H1 (cell line): ENCODE data around the gene CORO1C. TPM values are rescaled to one million over a fixed set of nuclear protein-coding genes. Genes with fewer than 3 reads are reported as not detected.

Experiments
- CTCF ChIA-PET: fragments of 300-600 bp; sonication (Branson Sonifier 250); formaldehyde crosslinking; loops from one replicate; lab custom pipeline; 2021; ENCODE audit not compliant: partially characterized antibody; lab: Charles Lee
- POLR2A ChIA-PET: fragments of 300-600 bp; sonication (Branson Sonifier 250); formaldehyde crosslinking; loops from one replicate; lab custom pipeline; 2021; ENCODE audit warnings: inconsistent platforms; ENCODE audit not compliant: partially characterized antibody; lab: Charles Lee
- DNase-seq, 2 experiments: peaks; one replicate each; pipeline versions ENCODE4 v3.0.0 to v3.0.0-alpha.2; 2010 to 2022; ENCODE audit warnings: low spot score in 2 of 2, low read depth in 1 of 2, mixed read lengths in 1 of 2
- FAIRE-seq: peaks from 2 replicates; lab custom pipeline; 2011; peaks lifted over from hg19 to GRCh38; lab: Jason Lieb, UNC
- H2AFZ ChIP-seq: 2 replicates; pipeline ENCODE4 v1.8.1; 2012; ENCODE audit warnings: low read length, inconsistent platforms
- H2AK5ac ChIP-seq: 2 replicates; pipeline ENCODE4 v1.6.1; 2013; ENCODE audit warnings: low read depth, low read length
- H2BK120ac ChIP-seq: replicated peaks from 2 replicates; pipeline ENCODE3; 2013; ENCODE audit warnings: low read depth, low read length, inconsistent platforms
- H2BK12ac ChIP-seq: 2 replicates; pipeline ENCODE4 v1.6.1; 2013; ENCODE audit warnings: low read depth, low read length
- H2BK15ac ChIP-seq: 2 replicates; pipeline ENCODE4 v1.6.1; 2013; ENCODE audit warnings: low read length
- H2BK20ac ChIP-seq: 2 replicates; pipeline ENCODE4 v1.6.1; 2013; ENCODE audit warnings: low read length
- H2BK5ac ChIP-seq: 2 replicates; pipeline ENCODE4 v1.6.1; 2013; ENCODE audit warnings: low read depth, low read length
- H3K14ac ChIP-seq: 2 replicates; pipeline ENCODE4 v1.6.1; 2013; ENCODE audit warnings: inconsistent platforms; ENCODE audit not compliant: insufficient read length
- H3K18ac ChIP-seq: 2 replicates; pipeline ENCODE4 v1.6.1; 2013; ENCODE audit warnings: low read length; ENCODE audit errors: extremely low read depth
- H3K23ac ChIP-seq: 2 replicates; pipeline ENCODE4 v1.6.1; 2013; ENCODE audit warnings: inconsistent platforms; ENCODE audit not compliant: insufficient read length
- H3K23me2 ChIP-seq: 2 replicates; pipeline ENCODE4 v1.6.1; 2013; ENCODE audit warnings: low read depth, low read length
- H3K27ac ChIP-seq: 2 replicates; pipeline ENCODE4 v1.6.1; 2011; ENCODE audit warnings: low read depth, low read length, inconsistent platforms
- H3K27me3 ChIP-seq, 4 experiments: replicated peaks in 1 of 4; 1 replicate in 1 of 4; 2 replicates in 3 of 4; pipeline versions ENCODE4 v1.6.1 to v1.8.1; 2011 to 2013; ENCODE audit warnings: low read length in 3 of 4, mild to moderate bottlenecking in 3 of 4, inconsistent platforms in 2 of 4, mixed read lengths in 2 of 4, moderate library complexity in 1 of 4; ENCODE audit not compliant: control insufficient read depth in 3 of 4, insufficient read depth in 3 of 4; ENCODE audit errors: extremely low read depth in 1 of 4
- H3K36me3 ChIP-seq, 4 experiments: 2 replicates each; pipeline versions ENCODE4 v1.6.1 to v1.8.1; 2011 to 2013; ENCODE audit warnings: mild to moderate bottlenecking in 4 of 4, low read length in 3 of 4, moderate library complexity in 2 of 4, control low read depth in 1 of 4, inconsistent platforms in 1 of 4; ENCODE audit not compliant: insufficient read depth in 4 of 4, control insufficient read depth in 2 of 4
- H3K4ac ChIP-seq: replicated peaks from 2 replicates; pipeline ENCODE3; 2013; ENCODE audit warnings: low read length, low read depth, mixed read lengths, inconsistent platforms; ENCODE audit not compliant: insufficient read length
- H3K4me1 ChIP-seq, 4 experiments: replicated peaks in 1 of 4; 1 replicate in 1 of 4; 2 replicates in 3 of 4; pipeline versions ENCODE4 v1.6.1 to v1.8.1; 2011 to 2013; ENCODE audit warnings: low read length in 3 of 4, inconsistent platforms in 2 of 4, mixed read lengths in 1 of 4; ENCODE audit not compliant: insufficient read depth in 4 of 4, control insufficient read depth in 3 of 4
- H3K4me2 ChIP-seq, 2 experiments: 2 replicates each; pipeline versions ENCODE4 v1.6.1 to v1.8.1; 2011 to 2013; ENCODE audit warnings: low read depth in 2 of 2, low read length in 2 of 2, control low read depth in 1 of 2, inconsistent platforms in 1 of 2, mild to moderate bottlenecking in 1 of 2; ENCODE audit not compliant: insufficient read depth in 1 of 2
- H3K4me3 ChIP-seq, 4 experiments: fragments of 200-600, 300-600 bp in 1 of 4; sonication (generic), shearing (Covaris generic), sonication (Bioruptor Twin) in 1 of 4; 2 replicates each; pipeline versions ENCODE4 v1.5.1 to v1.8.1; 2011 to 2016; ENCODE audit warnings: low read length in 4 of 4, low read depth in 3 of 4, control low read depth in 2 of 4, inconsistent platforms in 2 of 4, mild to moderate bottlenecking in 2 of 4, mixed read lengths in 1 of 4, moderate library complexity in 1 of 4; ENCODE audit not compliant: insufficient read depth in 2 of 4; ENCODE audit errors: extremely low read depth in 1 of 4
- H3K56ac ChIP-seq: replicated peaks from 2 replicates; pipeline ENCODE3; 2013; ENCODE audit warnings: low read depth, mild to moderate bottlenecking, mixed read lengths, low read length, inconsistent platforms; ENCODE audit not compliant: insufficient read length
- H3K79me1 ChIP-seq: 2 replicates; pipeline ENCODE4 v1.6.1; 2013; ENCODE audit warnings: low read depth, low read length, control low read depth
- H3K79me2 ChIP-seq, 2 experiments: 2 replicates each; pipeline versions ENCODE4 v1.6.1 to v1.8.1; 2012 to 2013; ENCODE audit warnings: low read length in 2 of 2, mild to moderate bottlenecking in 2 of 2, inconsistent platforms in 1 of 2; ENCODE audit not compliant: insufficient read depth in 2 of 2, control insufficient read depth in 1 of 2
- H3K9ac ChIP-seq, 4 experiments: replicated peaks in 1 of 4; 1 replicate in 1 of 4; 2 replicates in 3 of 4; pipeline versions ENCODE4 v1.6.1 to v1.8.1; 2011 to 2013; ENCODE audit warnings: low read depth in 3 of 4, low read length in 3 of 4, control low read depth in 2 of 4, mild to moderate bottlenecking in 2 of 4, moderate library complexity in 2 of 4, inconsistent platforms in 1 of 4; ENCODE audit errors: extremely low read depth in 1 of 4
- H3K9me3 ChIP-seq, 2 experiments: 2 replicates each; pipeline versions ENCODE4 v1.6.1 to v1.8.1; 2012 to 2013; ENCODE audit warnings: mild to moderate bottlenecking in 2 of 2, moderate library complexity in 2 of 2, control low read depth in 1 of 2, inconsistent platforms in 1 of 2, low read depth in 1 of 2, low read length in 1 of 2, mixed read lengths in 1 of 2; ENCODE audit not compliant: insufficient read depth in 2 of 2
- H4K20me1 ChIP-seq, 2 experiments: replicated peaks in 1 of 2; 2 replicates each; pipeline versions ENCODE3 to v1.8.1; 2011 to 2013; ENCODE audit warnings: inconsistent platforms in 2 of 2, low read length in 2 of 2, mild to moderate bottlenecking in 1 of 2; ENCODE audit not compliant: insufficient read depth in 2 of 2, control insufficient read depth in 1 of 2
- H4K5ac ChIP-seq: 2 replicates; pipeline ENCODE4 v1.6.1; 2013; ENCODE audit warnings: low read length, low read depth, mixed read lengths, inconsistent platforms; ENCODE audit not compliant: insufficient read length
- H4K8ac ChIP-seq: 2 replicates; pipeline ENCODE4 v1.8.0; 2013; ENCODE audit warnings: mild to moderate bottlenecking, moderate library complexity, low read length, inconsistent platforms; ENCODE audit not compliant: insufficient read depth; ENCODE audit errors: extremely low read depth
- H4K91ac ChIP-seq: replicated peaks from 2 replicates; pipeline ENCODE3; 2013; ENCODE audit warnings: low read length, mixed read lengths, inconsistent platforms; ENCODE audit not compliant: insufficient read length
- ATF2 ChIP-seq: IDR thresholded peaks from 2 replicates; pipeline ENCODE4 v1.6.1; 2012; ENCODE audit warnings: low read length, inconsistent platforms
- CBX8 ChIP-seq: fragments of 300-800, 300-1000 bp; sonication (generic); IDR thresholded peaks from 2 replicates; pipeline ENCODE4 v1.7.1; 2016; ENCODE audit warnings: low read depth, low read length, borderline replicate concordance
- GTF2F1 ChIP-seq: IDR thresholded peaks from 2 replicates; pipeline ENCODE4 v1.6.1; 2012; ENCODE audit warnings: low read depth, low read length, improper control_type of control experiment, borderline replicate concordance
- JUN ChIP-seq: IDR thresholded peaks from 2 replicates; pipeline ENCODE4 v1.6.1; 2011; ENCODE audit warnings: low read depth, mild to moderate bottlenecking, improper control_type of control experiment, low read length
- KDM4A ChIP-seq: IDR thresholded peaks from one replicate; pipeline ENCODE4 v1.7.1; 2012; ENCODE audit warnings: low read depth, mild to moderate bottlenecking, moderate library complexity, low read length, inconsistent platforms; ENCODE audit not compliant: severe bottlenecking
- SP2 ChIP-seq: IDR thresholded peaks from 2 replicates; pipeline ENCODE4 v1.6.1; 2012; ENCODE audit warnings: mild to moderate bottlenecking, low read length, inconsistent platforms
- WGBS, 2 experiments: shearing (Covaris generic) in 1 of 2; methylation state at CpG; one replicate each; pipeline versions ENCODE4 v1.1.6 to v1.1.7; 2013 to 2015; ENCODE audit warnings: low lambda C conversion rate in 2 of 2, mixed read lengths in 2 of 2, inconsistent platforms in 1 of 2, low coverage in 1 of 2, missing lambda C conversion rate in 1 of 2; ENCODE audit not compliant: insufficient replicate concordance in 2 of 2, insufficient coverage in 1 of 2, insufficient read length in 1 of 2; ENCODE audit errors: extremely low coverage in 1 of 2, missing lambda C conversion rate in 1 of 2; 5-methylcytosine and 5-hydroxymethylcytosine counted together
- polyA plus RNA-seq, 7 experiments: library from polyadenylated mRNA; depleted of rRNA in 3 of 7; stranded (reverse) in 5 of 7; unstranded in 2 of 7; fragments of >200 nt in 5 of 7; fragments of 200-250 nt in 2 of 7; gene quantifications; 1 replicate in 5 of 7; 2 replicates in 1 of 7; 4 replicates in 1 of 7; pipeline versions ENCODE4 v1.2.1 to v1.2.3, GENCODE V29; 2011 to 2013; ENCODE audit warnings: missing spikeins in 2 of 7, mixed read lengths in 2 of 7
- total RNA-seq: library from RNA; stranded (reverse); fragmentation: NEBNext Ultra II Directional; extraction: Animal tissue kit (Norgen Biotek cat#: 25700); gene quantifications from 2 replicates; pipeline ENCODE4 v1.2.1, GENCODE V29; 2021

Gene CORO1C
- total and polyA plus RNA-seq, 2 of the 8 experiments (the other 6 are each of a cell fraction or from before 2014, with no cell fraction given) = 72.7 to 120 TPM

GRCh38 chr12:108755481-108755880, 24.2 kb upstream of the CORO1C start:
- no peaks in the 10 kb centered on the region for H3K4me1 ChIP-seq
- no peaks in the 10 kb centered on the region for H3K79me2 ChIP-seq
- H4K91ac ChIP-seq = no peak overlapping the region
- WGBS, 2 experiments = 91% methylated on average over 2 of the region's 2 CpGs; no CpG with 5 or more reads in 1 of the 2 experiments
- ChIA-PET CTCF (interaction anchor here (0.6 to 1.1 kb wide), 5 partner anchors 64 to 724 kb away, joined by 3 to 5 read pairs (median 3); no protein-coding TSS in a partner anchor), POLR2A (interaction anchor here (0.6 kb wide), 2 partner anchors 19 to 47 kb away, joined by 3 to 5 read pairs; no protein-coding TSS in a partner anchor)
- H3K36me3 ChIP-seq = no peaks in the 10 kb centered on the region
- H3K9ac ChIP-seq = no peak overlapping the region
- DNase-seq (no peak), FAIRE-seq (no peak)
- no peak overlapping the region for H3K14ac ChIP-seq
- H4K5ac ChIP-seq = no peak overlapping the region
- no peaks in the 10 kb centered on the region for H3K23me2 ChIP-seq
- no peak overlapping the region for H3K4me3 ChIP-seq
- no peak overlapping the region for H4K8ac ChIP-seq
- H3K27me3 ChIP-seq = no peaks in the 10 kb centered on the region
- no peak overlapping the region for H2BK5ac ChIP-seq
- no peak overlapping the region for H3K18ac ChIP-seq
- no peak overlapping the region for H2BK20ac ChIP-seq
- no peak overlapping the region for H3K56ac ChIP-seq
- H2BK120ac ChIP-seq = no peak overlapping the region
- no peak overlapping the region for H2BK12ac ChIP-seq
- H2AFZ ChIP-seq = no peak overlapping the region
- H2BK15ac ChIP-seq = no peak overlapping the region
- H3K9me3 ChIP-seq = no peaks in the 10 kb centered on the region
- no peak overlapping the region for H3K23ac ChIP-seq
- no peaks in the 10 kb centered on the region for H4K20me1 ChIP-seq
- H3K4me2 ChIP-seq = no peak overlapping the region
- H3K27ac ChIP-seq = no peak overlapping the region
- H3K79me1 ChIP-seq = no peaks in the 10 kb centered on the region
- H3K4ac ChIP-seq = no peak overlapping the region
- no peak overlapping the region for H2AK5ac ChIP-seq
- TF ChIP-seq JUN = no peak
- TF ChIP-seq KDM4A = no peak
- no peak for TF ChIP-seq SP2
- TF ChIP-seq ATF2 = no peak
- no peak for TF ChIP-seq GTF2F1
- no peak for TF ChIP-seq CBX8
